MCF 10A (cell line): Measurements from ENCODE around the gene SVIL. TPM values are rescaled to one million over a fixed set of nuclear protein-coding genes. Genes with fewer than 3 reads are reported as not detected.

Experiments
- BruUV-seq: library from RNA; stranded (reverse); fragments of 400-500 nt; replicated peaks from 2 replicates; lab custom pipeline; 2021; lab: Mats Ljungman, UMichigan
- CTCF ChIA-PET: fragments of 300-600 bp; sonication (Branson Sonifier 250); formaldehyde crosslinking; extraction: SDS; loops from one replicate; lab custom pipeline; 2021; ENCODE audit warnings: antibody characterized with exemption, inconsistent platforms; lab: Yijun Ruan, JAX
- POLR2A ChIA-PET: fragments of 300-600, 350-650 bp; sonication (Branson Sonifier 250); formaldehyde crosslinking; extraction: SDS; loops from one replicate; lab custom pipeline; 2020; ENCODE audit warnings: antibody characterized with exemption, inconsistent platforms; lab: Yijun Ruan, JAX
- DNase-seq: peaks from one replicate; pipeline ENCODE4 v3.0.0-alpha.2; 2018; ENCODE audit not compliant: unreplicated experiment
- H3K27ac Mint-ChIP-seq: one replicate; pipeline ENCODE4 v1.8.0; 2022; ENCODE audit warnings: mild to moderate bottlenecking, low read depth, mixed read lengths; ENCODE audit not compliant: unreplicated experiment
- H3K27me3 Mint-ChIP-seq: one replicate; pipeline ENCODE4 v1.8.0; 2022; ENCODE audit warnings: mixed read lengths; ENCODE audit not compliant: insufficient read depth, unreplicated experiment
- H3K36me3 Mint-ChIP-seq: one replicate; pipeline ENCODE4 v1.8.0; 2022; ENCODE audit warnings: mild to moderate bottlenecking, moderate library complexity, mixed read lengths; ENCODE audit not compliant: insufficient read depth, unreplicated experiment
- H3K4me1 Mint-ChIP-seq: one replicate; pipeline ENCODE4 v1.8.0; 2022; ENCODE audit warnings: mixed read lengths; ENCODE audit not compliant: insufficient read depth, unreplicated experiment
- H3K4me3 Mint-ChIP-seq: one replicate; pipeline ENCODE4 v1.8.0; 2022; ENCODE audit warnings: mild to moderate bottlenecking, moderate library complexity, mixed read lengths; ENCODE audit not compliant: unreplicated experiment
- H3K9me3 Mint-ChIP-seq: one replicate; pipeline ENCODE4 v1.8.0; 2022; ENCODE audit warnings: mixed read lengths; ENCODE audit not compliant: unreplicated experiment
- CTCF ChIP-seq: fragments of 200-600 bp; IDR thresholded peaks from one replicate; pipeline ENCODE4 v1.8.0; 2022; ENCODE audit warnings: antibody characterized with exemption, mild to moderate bottlenecking; ENCODE audit not compliant: unreplicated experiment
- intact Hi-C: fragments of 100-400 bp; cut with micrococcal nuclease; formaldehyde crosslinking; loops from 2 replicates; pipeline ENCODE4 v1.14.1; 2022
- total RNA-seq: library from RNA; stranded (reverse); gene quantifications from 2 replicates; pipeline ENCODE4 v1.2.3, GENCODE V29; 2022

Gene SVIL
- total RNA-seq, 1 experiment from 2014 or later = 43.3 TPM

GRCh38 chr10:29676732-29677131 is 42.0 kb upstream of the SVIL start:
- Mint-ChIP-seq H3K27ac (no peak overlapping the region), H3K36me3 (peaks cover 22% of the 10 kb centered on the region), H3K9me3 (peaks cover 26% of the 10 kb centered on the region), H3K4me3 (no peak overlapping the region), H3K4me1 (peaks cover 8% of the 10 kb centered on the region), H3K27me3 (no peaks in the 10 kb centered on the region)
- ChIA-PET POLR2A (interaction anchor here (0.6 kb wide), 1 partner anchor 16 kb away, joined by 5 read pairs; no protein-coding TSS in a partner anchor), CTCF (no interaction called here)
- no peak for TF ChIP-seq CTCF
- no peak for DNase-seq
- intact Hi-C loops = no loop called here
- no TSS peak for BruUV-seq

DNA sequence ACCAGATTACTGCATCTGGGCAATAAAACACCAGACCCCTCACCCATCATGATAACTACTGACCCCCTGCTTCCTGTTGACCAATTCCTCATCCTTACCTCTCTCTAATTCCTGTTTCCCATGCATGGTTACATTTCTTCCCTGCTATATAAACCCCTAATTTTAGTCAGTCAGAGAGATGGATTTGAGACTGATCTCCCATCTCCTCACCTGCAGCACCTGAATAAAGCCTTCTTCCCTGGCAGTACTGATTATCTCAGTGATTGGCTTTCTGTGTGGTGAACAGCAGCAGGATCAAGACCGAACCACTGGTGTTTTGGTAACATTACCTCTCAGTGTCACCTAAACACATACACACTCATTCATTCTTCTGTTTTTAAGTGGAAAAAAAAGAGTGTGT is 41.2 kb upstream of the SVIL start:
- CTCF ChIA-PET = no interaction called here
- H3K27ac Mint-ChIP-seq = no peak overlapping the region
- POLR2A ChIA-PET = interaction anchor here (0.6 kb wide), 2 partner anchors 15 kb away, joined by 3 to 5 read pairs; no protein-coding TSS in a partner anchor
- intact Hi-C loops = no loop called here
- H3K9me3 Mint-ChIP-seq = peaks cover 26% of the 10 kb centered on the region
- BruUV-seq = no TSS peak
- H3K4me3 Mint-ChIP-seq = no peak overlapping the region
- no peaks in the 10 kb centered on the region for H3K27me3 Mint-ChIP-seq
- no peak for DNase-seq
- H3K4me1 Mint-ChIP-seq = peaks cover 3% of the 10 kb centered on the region
- H3K36me3 Mint-ChIP-seq = peaks cover 28% of the 10 kb centered on the region
- TF ChIP-seq CTCF = no peak

- intact Hi-C loops = no loop called here
- Mint-ChIP-seq H3K27ac (no peak overlapping the region), H3K36me3 (peaks cover 29% of the 10 kb centered on the region), H3K9me3 (peaks cover 22% of the 10 kb centered on the region), H3K4me1 (peaks cover 19% of the 10 kb centered on the region), H3K4me3 (no peak overlapping the region), H3K27me3 (no peaks in the 10 kb centered on the region)
- POLR2A ChIA-PET = no interaction called here
- no peak for TF ChIP-seq CTCF
- no peak for DNase-seq
- BruUV-seq = no TSS peak
- CTCF ChIA-PET = no interaction called here
Measured at GRCh38 chr10:29671968-29672367, 37.2 kb upstream of the SVIL start.

DNA sequence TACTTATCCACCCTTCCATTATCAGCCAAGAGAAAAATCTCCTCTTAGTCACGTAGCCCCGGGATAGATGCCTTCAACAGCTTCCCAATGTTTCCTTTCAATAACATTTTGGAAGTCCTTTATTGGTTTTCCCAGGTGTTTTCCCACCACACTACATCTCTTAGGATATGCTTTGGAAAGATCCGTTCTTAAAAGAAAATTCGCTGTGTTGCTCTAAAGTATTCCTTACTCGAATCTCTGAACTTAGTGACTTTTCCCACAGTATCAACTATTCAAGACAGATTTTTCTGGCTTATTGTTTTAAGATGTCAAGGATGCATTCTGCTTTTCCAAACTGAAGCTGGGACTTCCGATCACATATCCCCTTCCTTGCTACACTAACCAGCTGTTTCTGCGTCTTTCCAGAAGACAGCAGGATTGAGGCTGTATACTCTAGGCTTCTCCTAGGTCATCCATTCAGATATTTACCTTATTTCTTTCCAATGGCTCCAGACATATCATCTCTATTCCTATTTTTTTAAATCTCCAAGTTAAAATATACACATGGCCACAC is 36.5 kb upstream of the SVIL start:
- Mint-ChIP-seq H3K4me3 (no peak overlapping the region), H3K4me1 (peaks cover 19% of the 10 kb centered on the region), H3K9me3 (peaks cover 18% of the 10 kb centered on the region), H3K27ac (no peak overlapping the region), H3K27me3 (no peaks in the 10 kb centered on the region), H3K36me3 (peaks cover 30% of the 10 kb centered on the region)
- POLR2A ChIA-PET = interaction anchor here (0.9 kb wide), 1 partner anchor 277 kb away, joined by 3 read pairs; no protein-coding TSS in a partner anchor
- intact Hi-C loops = no loop called here
- TF ChIP-seq CTCF = no peak
- DNase-seq = no peak
- CTCF ChIA-PET = no interaction called here
- BruUV-seq = no TSS peak
